ENCODE data around the gene TMEM125.

Gene TMEM125

GRCh38 chr1:43274804-43275180 lies 5.0 kb downstream of the TMEM125 start:
- no peak for DNase-seq

GRCh38 chr1:43275826-43276620 lies 6.2 kb downstream of the TMEM125 start:
- no peak for DNase-seq

GRCh38 chr1:43276673-43277072 lies 6.9 kb downstream of the TMEM125 start:
- DNase-seq: no peak

GRCh38 chr1:43277116-43277876 lies 7.5 kb downstream of the TMEM125 start:
- no peak for DNase-seq

GRCh38 chr1:43279161-43279560 lies 9.4 kb downstream of the TMEM125 start:
- DNase-seq: no peak

GRCh38 chr1:43279666-43280065 lies 9.9 kb downstream of the TMEM125 start:
- no peak for DNase-seq

- no peak for DNase-seq
Observed at GRCh38 chr1:43280692-43281091, 10.9 kb downstream of the TMEM125 start.

GRCh38 chr1:43282220-43283195 lies 12.7 kb downstream of the TMEM125 start:
- DNase-seq: no peak

- no peak for DNase-seq
Observed at GRCh38 chr1:43284065-43284464, 14.3 kb downstream of the TMEM125 start.

GRCh38 chr1:43284546-43285110 lies 14.8 kb downstream of the TMEM125 start:
- no peak for DNase-seq

GRCh38 chr1:43285269-43285990 lies 15.6 kb downstream of the TMEM125 start, which contains the start of gene C1orf210:
TSS of gene C1orf210 (minus strand) at chr1:43285581. CDS start at chr1:43283270, 2,311 bp downstream.
- DNase-seq: peak; percentile 91

GRCh38 chr1:43286115-43286514 lies 16.3 kb downstream of the TMEM125 start:
- DNase-seq: no peak

- DNase-seq: no peak
Observed at GRCh38 chr1:43286533-43286932, 16.8 kb downstream of the TMEM125 start.

GRCh38 chr1:43288058-43288784 lies 18.4 kb downstream of the TMEM125 start:
- DNase-seq: no peak

GRCh38 chr1:43288785-43289706 lies 19.3 kb downstream of the TMEM125 start:
- DNase-seq: no peak

GRCh38 chr1:43292216-43292615 lies 22.4 kb downstream of the TMEM125 start:
- DNase-seq: peak; percentile 80

- no peak for DNase-seq
Observed at GRCh38 chr1:43292679-43293078, 22.9 kb downstream of the TMEM125 start.

GRCh38 chr1:43293176-43293575 lies 23.4 kb downstream of the TMEM125 start:
- no peak for DNase-seq

GRCh38 chr1:43293896-43294760 lies 24.3 kb downstream of the TMEM125 start:
- DNase-seq: no peak
